GM19328 (cell line): ENCODE results near the gene LKAAEAR1.
"Not testable (repeated sequence)": the region's sequence is repeated elsewhere in the genome, so short reads cannot be mapped to it uniquely, and the experiment has no call there.

Experiments used
- ATAC-seq: cut with Tn5 transposase; IDR thresholded peaks from one replicate; pipeline ENCODE4 v1.9.1; 2021; ENCODE audit warnings: mild to moderate bottlenecking, moderate library complexity; ENCODE audit not compliant: unreplicated experiment

The LKAAEAR1 gene, protein sequence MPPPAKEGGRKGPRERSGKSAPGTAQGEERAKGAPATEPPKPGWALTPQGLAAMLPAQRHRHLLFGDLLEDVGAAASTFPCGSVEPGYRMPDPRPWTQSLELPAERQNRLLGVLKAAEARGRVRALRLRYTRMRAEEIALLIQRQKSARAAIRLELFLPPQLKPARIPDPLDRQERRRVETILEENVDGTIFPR

DNA sequence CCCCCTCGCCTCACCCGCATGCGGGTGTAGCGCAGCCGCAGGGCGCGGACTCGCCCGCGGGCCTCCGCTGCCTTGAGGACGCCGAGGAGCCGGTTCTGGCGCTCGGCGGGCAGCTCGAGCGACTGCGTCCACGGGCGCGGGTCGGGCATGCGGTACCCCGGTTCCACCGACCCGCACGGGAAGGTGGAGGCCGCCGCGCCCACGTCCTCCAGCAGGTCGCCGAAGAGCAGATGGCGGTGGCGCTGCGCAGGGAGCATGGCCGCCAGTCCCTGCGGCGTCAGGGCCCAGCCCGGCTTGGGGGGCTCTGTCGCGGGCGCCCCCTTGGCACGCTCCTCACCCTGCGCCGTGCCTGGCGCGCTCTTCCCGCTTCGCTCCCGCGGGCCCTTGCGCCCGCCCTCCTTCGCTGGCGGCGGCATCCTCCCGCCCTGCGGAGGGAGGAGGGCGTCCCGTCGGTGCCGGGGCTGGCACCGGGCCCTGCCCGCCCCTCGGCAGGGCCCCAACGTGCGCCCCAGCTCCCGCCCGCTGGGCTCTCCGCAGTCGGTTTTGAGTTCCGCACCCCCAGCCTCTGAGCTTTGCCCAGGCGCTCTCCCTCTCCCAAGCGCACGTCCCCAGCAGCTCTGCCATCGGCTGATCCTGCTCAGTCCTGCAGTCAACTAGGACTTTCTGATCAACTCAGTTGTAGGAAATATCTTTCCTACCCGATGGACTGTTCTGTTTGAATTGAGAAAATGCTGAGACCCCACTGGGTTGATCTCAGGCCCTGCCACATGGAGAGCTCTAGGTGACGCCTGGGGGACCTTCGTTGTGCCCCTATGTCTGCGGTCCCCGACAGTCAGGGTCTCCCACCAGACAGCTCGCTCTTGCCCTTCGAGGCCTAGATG is at the start of gene LKAAEAR1:
Gene LKAAEAR1, minus strand, starts transcription at position 595 of the 881 bp plus-strand sequence. Its CDS starts 179 bp downstream, at position 416.
- no peak for ATAC-seq

DNA sequence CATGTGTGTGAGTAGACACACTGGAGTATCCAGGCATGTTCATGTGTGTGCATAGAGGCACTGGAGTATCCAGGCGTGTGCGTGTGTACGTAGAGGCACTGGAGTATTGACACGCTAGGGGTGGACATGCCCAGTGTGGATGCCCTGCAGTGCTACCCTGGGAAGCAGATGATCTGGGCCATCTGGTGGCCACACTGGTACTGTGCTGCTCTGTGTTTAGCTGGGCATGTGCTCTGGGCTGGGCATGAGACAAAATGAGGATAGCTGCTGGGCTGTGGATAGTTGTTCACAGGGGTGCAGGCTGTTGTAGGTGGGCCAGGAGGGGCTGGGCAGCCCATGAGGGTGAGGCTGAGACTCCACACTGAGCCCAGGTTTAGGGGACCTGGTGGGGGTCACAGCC is 47.2 kb upstream of the LKAAEAR1 start:
- no peak for ATAC-seq

DNA sequence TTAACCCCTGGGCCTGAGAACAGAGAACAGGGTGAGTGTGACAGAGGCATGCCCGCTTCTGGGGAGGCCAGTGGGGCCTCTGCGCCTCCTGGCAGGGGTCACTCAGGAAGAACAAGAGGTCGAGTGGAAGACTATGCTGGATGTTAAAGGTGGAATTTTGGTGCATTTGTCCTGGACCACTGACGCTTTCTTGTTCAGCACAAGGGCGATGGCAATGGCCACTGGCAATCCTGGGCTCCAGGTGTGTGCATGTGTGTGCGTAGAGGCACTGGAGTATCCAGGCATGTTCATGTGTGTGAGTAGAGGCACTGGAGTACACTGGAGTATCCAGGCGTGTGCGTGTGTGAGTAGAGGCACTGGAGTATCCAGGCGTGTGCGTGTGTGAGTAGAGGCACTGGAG is 46.7 kb upstream of the LKAAEAR1 start:
- ATAC-seq: no peak

DNA sequence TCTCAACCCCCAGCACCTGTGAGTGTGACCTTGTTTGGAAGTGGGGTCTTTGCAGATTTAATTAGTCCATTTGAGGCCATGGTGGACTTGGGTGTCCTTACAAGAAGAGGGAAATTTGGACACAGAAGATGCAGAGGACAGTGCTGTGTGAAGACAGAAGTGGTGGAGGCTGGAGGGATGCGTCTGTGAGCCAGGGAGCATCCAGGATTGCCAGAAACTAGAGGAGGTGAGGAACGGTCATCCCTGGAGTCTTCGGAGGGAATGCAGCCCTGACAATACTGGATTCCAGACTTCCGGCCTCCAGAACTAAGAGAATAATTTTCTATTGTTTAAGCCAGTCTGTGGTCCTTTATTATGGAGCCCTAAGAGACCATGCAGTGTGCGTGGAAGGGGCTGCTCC is 46.1 kb upstream of the LKAAEAR1 start:
- no peak for ATAC-seq

DNA sequence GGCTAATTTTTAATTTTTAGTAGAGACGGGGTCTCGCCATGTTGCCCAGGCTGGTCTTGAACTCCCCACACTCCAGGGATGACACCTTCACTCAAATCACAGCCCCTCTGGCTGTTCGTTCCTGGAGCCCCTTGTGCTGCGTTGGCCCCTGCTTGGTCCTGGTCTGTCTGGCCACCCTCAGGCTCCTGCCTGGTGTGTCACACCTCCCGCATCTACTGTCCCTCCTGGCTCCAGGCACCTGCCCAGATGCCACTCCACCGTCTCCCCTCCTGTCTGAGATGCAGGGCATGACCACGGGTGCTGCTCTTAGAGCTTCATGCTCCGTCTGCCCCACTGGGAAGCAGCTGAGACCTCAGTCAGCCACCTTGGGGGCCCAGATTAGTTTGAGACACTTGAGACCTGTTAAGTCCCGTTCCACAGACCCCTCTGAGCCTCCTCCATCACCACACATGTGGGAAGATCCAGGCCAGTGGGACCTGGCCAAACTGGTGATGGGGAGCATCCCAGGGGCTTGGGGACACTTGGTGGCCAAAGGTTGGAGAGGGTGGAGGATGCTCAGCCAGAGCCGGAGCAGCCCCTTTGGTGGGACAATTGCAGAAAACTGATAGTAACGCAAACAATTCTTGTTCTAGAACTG is 45.1 kb upstream of the LKAAEAR1 start:
- no peak for ATAC-seq

DNA sequence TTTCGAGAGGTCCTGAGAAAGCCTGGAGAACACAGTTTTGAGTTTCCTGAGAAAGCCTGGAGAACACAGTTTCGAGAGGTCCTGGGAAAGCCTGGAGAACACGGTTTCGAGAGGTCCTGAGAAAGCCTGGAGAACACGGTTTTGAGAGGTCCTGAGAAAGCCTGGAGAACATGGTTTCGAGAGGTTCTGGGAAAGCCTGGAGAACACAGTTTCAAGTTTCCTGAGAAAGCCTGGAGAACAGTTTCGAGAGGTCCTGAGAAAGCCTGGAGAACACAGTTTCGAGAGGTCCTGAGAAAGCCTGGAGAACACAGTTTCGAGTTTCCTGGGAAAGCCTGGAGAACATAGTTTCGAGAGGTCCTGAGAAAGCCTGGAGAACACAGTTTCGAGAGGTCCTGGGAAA is 39.3 kb upstream of the LKAAEAR1 start:
- not testable (repeated sequence) for ATAC-seq

DNA sequence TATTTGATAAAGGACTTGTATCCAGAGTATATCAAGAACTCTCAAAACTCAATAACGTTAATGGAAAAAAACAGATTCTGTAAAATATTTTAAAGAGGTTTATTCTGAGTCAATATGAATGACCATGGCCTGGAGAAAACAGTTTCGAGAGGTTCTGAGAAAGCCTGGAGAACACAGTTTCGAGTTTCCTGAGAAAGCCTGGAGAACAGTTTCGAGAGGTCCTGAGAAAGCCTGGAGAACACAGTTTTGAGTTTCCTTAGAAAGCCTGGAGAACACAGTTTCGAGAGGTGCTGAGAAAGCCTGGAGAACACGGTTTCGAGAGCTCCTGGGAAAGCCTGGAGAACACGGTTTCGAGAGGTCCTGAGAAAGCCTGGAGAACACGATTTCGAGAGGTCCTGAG is 38.7 kb upstream of the LKAAEAR1 start:
- ATAC-seq: not testable (repeated sequence)

DNA sequence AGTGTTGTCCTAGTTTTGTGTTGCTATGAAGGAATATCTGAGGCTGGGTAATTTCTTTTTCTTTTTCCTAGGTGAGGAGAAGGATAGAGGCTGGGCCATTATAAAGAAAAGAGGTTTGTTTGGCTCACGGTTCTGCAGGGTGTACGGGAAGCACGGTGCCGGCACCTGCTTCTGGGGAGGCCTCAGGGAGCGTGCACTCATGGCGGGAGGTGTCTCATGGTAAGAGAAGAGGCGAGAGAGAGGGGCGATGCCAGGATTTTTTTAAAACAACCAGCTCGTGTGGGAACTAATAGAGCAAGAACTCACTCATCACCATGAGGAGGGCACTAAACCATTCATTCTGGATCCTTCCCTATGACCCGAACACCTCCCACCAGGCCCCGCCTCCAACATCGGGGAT is 37.4 kb upstream of the LKAAEAR1 start:
- no peak for ATAC-seq

DNA sequence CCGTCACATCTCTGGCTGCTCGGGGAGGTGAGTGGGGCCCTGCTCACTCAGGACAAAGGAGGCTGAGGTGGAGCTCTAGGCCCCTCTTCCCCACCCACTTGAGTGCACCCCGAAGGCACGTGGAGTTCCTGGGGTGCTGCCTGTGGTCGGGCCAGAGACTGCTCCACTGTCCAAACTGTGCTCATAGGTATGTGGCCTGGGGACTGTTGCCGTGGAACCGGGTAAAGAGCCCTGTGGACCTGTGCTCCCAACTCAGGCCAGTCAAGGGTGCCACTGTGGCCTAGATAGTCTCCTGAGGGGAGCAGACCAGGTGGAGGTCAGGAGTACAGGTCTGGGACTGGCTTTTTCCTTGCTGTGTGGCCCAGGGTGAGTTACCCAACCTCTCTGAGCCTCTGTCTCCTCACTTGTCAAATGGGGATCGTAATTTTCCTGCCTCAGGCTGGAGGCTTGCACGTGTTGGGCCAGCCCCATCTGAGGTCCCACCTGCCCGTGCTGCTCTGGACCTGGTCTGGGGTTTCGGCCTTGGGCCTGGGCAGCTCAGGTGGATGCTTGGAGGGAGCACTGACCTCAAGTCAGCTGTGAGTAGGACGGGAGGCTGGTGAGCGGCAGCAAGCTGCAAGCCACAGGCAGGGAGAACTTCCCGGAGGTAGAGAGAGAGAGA is 35.6 kb upstream of the LKAAEAR1 start:
- ATAC-seq: no peak

DNA sequence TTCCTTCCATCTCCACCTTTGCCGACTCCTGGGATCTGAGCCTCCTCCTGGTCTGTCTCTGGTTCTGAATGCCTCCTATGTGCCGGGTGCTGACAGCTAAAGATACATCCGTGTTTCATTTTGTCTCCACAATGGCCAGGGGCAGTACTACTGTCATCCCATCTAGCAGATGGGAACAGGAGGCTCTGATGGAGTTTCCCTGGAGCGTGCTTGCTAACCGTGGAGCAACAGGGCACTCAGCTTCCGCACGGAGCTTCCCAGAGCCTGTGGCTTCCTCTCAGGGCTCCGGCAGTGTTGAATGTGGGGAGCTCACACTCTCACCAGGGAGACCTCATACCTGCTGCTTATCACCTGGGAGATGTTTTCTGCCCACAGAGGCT is 35.1 kb upstream of the LKAAEAR1 start:
- ATAC-seq: no peak

DNA sequence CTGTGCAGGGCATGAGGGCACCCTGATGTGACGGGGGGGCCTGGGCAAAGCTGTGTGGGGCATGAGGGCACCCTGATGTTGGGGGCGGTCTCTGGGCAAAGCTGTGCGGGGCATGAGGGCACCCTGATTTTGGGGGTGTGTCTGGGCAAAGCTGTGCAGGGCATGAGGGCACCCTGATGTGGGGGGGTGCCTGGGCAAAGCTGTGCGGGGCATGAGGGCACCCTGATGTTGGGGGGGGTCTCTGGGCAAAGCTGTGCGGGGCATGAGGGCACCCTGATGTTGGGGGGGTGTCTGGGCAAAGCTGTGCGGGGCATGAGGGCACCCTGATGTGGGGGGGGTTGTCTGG is 33.2 kb upstream of the LKAAEAR1 start:
- not testable (repeated sequence) for ATAC-seq

DNA sequence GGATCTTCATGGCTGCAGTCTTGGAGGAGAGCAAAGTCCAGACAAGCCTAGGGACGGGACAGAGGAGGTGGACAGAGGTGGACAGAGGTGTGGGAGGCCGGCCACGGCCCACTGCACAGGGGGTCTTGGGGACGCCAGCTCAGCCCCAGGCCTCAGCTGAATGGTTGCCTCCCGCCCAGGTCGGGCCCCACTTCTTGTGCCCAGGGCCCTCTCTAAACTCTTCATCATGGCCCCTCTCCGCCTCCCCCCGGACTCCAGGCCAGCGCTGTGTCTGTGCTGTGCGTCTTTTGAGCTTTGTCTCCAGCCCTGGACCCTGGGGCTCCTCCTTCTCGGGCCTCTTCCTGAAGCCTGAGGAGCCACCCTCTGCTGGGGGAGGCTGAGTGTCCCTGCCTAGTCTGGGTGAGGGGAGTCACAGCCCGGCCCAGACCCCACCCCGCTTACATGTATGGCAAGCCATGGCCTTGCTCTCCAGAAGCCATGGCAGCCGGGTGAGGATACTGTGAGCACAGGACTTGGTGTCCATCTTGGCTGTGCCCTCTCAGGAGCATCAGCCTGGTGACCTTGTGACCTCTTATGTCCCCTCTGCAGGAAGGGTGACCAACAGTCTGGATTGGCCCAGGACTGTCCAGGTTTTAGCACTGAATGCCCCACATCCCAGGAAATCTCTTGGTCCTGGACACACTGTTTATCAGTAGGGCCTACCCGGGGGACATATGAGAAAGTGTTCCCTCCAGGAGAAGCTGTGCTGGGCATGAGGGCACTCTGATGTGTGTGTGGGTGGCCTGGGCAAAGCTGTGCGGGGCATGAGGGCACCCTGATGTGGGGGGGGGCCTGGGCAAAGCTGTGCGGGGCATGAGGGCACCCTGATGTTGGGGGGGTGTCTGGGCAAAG is 32.6 kb upstream of the LKAAEAR1 start:
- no peak for ATAC-seq

DNA sequence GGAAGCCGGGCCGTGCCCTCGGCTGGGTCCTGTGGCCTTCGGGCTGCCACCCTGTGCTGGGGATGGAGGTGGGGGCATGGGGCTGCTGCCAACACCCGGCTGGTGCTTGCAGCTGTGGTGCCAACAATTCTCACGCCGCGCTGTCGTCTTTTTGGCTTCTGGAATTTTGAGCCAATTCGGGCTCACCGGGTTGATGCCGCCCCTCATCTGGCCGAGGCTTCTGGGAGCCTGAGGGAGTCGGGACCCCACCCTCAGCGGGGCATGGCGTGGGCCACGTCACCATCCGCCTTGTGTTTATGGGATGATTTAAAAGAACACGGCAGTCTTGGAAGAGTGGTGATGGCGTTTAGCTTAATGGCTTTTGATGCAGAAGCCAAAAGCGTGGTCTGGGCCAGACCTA is 31.8 kb upstream of the LKAAEAR1 start:
- no peak for ATAC-seq

DNA sequence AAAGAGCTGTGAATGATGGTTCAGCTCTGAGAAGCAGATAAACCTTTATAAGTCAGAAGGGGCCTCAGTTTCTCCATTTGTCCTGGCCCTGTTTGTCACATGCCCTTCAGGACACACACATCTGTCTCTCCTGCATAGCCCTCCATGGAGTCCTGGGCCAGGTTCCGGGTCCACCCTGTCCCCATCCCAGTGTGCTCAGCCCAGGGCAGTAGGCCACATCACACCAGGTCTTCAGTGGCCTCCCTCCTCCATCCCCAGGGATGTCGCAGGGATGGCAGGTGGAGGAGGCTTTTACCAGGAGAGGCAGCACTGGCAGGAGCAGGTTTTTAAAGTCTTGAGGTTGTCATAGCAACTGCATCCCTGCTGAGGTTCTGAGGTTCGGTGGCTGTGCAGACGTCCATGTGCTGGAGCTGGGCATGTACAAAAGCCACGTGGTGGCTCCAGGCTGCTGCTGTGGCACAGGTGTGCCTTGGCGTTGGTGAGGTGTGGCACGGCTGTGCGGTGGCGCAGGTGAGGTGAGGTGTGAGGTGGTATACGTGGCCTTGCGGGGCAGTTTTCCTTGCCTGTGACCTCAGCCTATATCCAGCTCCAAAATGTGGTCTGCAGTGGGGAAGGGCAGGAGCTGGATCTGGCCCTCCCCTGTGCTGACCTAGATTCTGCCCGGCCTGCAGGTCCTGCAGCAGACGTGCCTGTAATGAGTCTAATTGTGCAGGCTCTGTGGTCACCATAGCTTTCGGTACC is 31.1 kb upstream of the LKAAEAR1 start:
- ATAC-seq: no peak

DNA sequence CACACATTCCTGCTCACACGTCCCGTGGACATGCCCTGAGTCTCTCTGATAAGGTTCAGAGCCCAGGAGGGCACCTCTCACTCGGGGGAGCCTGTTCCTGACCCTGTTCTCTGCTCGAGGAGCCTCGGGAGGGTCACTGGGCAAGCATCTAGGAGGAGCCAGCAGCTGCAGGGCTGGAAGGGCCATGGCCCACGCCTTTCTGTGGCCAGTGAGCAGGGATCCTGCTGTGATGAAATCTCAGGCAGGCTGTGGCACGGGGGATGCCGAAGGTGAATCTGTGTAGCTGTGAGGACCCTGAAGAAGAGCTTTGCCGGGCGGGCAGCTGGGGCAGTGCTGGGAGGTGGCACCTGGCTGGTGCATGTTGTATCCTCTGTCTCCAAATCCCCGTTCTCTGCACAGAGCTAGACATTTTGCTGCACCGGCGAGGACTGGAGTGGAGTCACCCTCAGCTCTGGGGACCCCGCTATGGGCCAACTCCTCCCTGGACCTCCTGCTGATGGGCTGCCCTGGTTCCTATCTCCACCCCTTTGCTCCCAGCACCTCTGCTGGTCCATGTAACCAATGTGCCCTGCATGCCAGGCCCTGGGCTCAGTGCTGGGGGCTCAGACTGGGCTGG is 30.3 kb upstream of the LKAAEAR1 start:
- ATAC-seq: no peak

DNA sequence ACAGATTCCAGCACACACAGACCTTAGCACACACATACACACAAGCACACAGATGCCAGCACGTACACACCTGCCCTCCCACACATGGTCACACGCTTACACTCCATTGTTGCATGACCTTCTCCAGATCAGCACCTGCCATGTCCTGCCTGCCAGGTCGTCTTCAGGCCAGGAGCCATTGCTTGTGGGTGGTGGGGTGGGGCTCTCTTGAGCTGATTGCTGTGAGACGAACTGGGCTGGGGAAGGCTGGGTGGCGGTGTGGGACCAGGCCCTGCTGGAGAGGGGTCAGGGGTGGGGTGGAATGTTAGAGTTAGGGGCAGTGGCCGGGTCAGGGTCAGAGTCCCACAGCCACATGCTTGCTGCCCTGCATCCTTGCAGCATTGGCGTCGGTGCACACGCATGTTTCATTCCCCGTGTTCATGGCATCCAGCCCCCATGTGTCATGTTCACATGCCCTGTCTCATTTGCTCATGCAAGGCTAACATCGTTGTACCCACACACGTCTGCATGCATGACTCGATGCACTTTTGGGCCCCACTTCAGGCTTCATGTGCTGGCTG is 29.7 kb upstream of the LKAAEAR1 start:
- ATAC-seq: no peak

DNA sequence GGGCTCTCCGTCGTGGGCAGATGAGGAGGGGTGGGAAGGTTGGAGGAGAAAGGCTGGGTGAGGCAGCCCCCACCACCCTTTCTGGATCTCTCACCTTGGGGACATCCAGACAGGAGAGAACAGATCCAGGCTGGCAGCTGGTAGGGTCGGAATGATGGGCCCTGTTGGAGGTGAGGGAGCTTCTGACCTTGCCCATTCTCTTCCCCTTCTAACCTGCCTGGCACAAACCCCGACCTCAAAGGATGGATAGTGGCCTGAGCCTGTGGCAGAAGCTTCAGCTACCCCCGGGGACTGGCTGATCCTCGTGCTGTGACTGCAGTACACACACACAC is 29.2 kb upstream of the LKAAEAR1 start:
- no peak for ATAC-seq

DNA sequence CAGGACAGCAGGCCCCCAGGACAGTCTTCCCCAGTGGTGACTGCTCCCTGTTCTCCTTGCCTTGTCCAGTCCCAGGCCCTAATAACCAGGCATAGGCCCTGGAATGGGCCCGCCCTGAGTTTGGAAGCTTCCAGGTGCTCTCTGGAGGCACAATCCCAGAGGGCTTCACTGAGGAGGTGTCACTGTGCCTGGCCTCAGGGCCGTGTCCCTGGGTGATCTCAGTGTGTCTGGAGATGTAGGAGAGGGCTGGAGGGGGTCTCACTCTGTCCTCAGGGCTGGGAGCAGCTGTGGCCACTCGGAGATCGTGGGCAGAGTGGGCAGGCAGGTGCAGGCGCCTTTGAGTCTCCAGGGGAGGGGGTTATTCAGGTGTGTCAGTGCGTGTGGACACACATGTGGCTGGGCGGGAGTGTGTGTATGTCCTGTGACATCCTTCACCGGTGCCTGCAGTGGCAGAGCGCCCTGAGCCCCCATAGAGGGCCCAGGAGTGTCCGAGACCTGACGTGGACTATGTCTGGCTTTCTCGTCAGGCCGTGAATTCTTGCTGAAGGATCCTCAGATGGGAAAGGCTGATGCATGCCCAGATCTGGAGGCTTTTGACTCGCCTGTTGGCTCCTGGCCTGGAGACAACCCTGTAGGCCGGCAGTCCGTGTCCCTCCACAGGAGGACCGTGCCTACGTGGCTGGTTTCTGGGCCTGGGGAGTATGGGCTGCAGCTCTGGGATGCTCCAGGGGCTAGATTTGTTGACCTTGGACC is 28.7 kb upstream of the LKAAEAR1 start:
- no peak for ATAC-seq
